GM21515 (cell line): ENCODE data around the gene GLIS1.

Source experiments
- ATAC-seq: cut with Tn5 transposase; IDR thresholded peaks from one replicate; pipeline ENCODE4 v1.9.1; 2021; ENCODE audit not compliant: unreplicated experiment

Gene GLIS1

DNA sequence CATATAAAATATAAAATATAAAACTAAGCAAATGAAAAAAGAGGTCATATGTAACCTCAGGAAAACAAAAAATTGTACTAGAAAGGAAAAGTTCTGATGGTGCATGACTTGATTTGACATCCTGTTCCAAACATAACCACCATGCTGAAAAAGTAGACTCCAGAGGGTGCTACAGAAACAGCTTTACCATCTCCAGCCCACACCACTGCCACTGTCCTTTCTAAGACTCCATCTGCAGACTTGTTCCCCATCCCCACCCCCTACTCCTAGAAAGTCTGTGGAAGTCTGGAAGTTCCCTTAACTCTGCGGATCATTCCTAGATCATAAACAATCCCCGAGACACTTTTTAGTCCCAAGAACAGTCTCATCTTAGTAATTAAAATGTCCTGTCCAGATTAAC is 20.5 kb downstream of the GLIS1 start:
- ATAC-seq: no peak

DNA sequence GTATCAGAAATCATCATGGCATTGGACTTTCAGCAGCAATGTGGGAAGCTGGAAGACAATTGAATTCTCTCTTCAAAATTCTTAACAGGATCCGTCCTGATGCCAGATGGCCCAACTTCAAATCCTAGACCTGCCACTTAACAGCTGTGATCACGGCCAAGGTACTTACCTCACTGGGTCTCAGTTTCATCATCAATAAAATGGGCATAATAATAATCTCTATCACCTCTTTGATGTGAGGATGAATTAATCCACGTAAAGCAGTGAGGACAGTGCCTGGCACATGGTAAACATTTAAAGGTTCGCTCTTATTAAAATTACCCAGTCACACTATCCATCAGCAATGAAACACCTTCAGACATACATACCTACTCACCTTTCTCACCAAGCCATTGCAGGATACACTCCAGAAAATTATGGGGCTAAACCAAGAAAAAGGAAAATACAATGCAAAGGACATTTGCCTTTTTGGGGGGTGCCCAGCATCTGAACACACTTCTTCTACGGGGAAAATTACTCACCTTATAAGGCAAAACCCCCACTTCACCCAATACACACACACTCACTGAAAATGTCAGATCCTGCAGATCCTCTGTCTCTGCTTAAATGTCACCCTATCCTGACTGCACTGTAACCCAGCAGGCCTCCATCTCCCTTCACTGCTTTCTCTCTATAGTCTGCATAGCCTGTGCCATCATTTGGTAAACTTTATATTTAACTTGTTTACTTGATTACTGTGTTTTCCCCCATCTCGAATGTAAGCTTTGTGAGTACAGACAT is 21.7 kb downstream of the GLIS1 start:
- ATAC-seq: no peak

DNA sequence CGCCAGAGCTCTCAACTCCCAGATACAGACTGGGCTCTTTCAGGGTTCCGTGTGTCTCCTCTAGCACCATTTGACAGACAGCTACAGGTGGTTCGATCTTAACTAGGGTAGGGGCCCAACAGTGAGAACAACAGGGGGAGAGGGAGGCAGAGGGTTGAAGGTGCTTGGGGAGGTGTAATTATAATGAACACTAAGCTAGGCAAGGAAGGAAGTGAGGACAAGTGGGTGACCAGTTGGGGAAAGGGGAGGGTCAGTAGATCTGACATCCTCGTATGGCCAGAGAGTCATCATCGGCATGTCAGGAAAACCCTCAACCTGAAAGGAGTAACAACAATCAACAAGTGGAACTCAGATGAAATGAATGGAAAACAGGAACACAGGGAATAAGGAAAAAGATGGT is 22.8 kb downstream of the GLIS1 start:
- no peak for ATAC-seq

DNA sequence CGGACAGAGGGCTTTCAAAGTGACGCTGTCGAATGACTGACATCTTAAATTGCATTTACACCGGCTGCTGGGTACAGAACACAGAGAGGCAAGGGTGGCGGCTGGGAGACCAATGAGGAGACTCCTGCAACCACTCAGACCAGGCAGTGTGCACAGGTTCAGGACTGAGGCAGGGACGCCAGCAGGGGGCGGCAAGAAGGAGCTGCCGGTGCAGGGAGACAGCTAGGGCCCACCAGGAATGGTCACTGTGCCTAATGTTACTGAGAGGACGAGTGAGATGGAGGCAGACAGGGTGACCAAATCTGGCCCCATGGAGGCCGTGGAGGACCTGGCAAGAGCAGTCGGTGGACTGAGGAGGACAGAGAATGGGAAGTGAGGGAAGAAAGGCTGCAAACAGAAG is 23.5 kb downstream of the GLIS1 start:
- ATAC-seq: no peak

DNA sequence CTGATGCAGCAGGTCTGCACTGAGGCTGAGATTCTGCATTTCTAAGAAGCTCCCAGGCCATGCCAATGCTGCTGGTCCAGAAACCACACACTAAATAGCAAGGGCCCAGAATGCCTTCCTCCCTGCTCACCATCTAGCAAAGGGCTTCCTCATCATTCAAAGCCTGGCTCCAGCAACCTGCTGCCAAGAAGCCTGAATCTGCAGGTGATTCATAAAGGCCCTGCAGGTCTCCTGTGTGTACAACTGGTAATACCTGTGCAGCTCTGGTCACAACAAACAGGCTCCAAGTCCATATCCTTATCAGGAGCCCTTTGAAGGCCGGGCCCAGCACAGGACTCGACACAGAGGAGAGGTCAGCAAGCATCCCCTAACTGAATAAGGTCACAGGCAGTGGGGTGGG is 26.7 kb downstream of the GLIS1 start:
- ATAC-seq: no peak

DNA sequence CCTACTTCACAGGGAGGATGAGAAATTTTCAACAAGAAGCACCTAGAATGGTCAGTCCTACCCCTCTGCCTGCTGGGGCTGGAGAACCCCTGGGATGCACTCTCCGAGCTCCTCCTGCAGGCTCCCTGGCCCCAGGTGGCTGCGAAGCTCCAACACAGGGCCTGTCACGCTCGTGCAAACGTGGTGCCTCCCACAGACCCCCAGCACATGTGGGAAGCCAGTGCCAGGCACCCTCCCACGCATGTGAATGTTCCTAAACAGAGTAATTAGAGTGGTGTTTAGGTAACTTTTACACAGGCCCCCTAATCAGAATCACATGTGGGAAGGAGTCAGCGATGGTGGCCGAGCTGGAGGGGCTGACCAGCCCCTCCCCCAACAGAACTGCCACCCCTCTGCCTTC is 28.4 kb downstream of the GLIS1 start:
- ATAC-seq: no peak

DNA sequence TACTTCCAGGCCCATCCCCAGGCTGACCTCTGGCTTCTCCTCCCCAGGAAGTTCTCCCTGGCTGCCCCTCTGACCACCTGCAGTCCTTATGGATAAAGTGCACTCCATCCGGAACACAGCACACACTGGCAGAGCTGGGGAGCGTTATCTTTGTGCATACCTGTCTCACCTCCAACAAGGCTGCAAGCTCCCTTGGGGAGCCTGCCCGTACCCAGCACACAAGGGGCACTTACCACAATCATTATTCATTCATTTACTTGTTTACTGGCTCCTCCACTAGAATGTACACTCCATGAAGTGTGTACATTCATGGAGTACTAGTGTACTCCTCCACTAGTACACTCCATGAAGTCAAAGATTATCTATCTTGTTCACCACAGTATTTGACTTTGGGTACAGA is 30.3 kb downstream of the GLIS1 start:
- no peak for ATAC-seq

DNA sequence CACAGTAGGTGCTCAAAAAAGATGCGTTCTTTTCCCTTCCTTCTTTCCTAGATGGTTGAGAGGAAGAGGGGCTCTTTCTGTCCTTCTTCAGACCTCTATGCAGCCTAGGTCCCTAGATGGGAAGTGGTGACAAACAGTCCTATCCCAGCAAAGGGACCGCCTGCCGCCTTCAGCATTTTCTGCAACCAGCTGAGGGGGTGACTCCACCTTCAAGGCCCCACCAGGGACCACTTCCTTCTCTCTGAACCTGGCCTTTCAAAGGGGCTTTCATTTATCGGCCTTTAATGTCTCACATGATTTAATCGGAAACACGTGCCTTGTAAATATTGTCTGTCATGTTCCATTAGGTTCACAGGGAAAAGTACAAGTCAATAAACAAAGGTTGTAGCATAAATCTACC is 32.6 kb downstream of the GLIS1 start:
- no peak for ATAC-seq

DNA sequence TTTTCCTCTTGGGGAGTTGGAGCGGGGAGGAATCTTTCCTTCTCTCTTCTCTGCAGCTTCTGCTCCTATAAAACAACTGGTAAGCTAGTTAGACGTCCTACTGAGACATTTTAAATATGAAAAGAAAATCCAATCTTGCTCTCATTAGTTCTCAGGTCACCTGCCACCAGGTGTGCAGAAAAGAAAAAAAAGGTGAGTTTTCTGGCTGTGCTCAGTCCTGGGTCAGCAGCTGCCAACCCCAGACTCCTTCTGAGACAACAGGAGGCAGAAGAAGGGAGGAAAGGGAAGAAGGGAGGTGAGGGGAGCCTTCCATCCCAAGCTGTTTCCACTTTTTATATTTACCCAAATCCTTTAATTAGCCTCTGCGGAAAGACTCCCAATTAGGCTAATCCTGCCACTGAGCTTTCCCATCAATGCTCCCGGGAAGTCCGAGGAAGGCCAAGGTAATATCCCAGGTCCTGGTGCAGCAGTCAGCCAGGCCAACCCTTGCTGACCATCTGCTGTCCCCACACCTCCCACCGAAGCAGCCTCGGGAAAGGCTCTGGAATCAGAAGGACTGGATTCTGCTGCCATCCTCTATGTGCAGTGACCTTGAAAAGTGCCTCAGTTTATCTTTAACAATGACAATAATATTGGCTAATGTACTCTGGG is 33.4 kb downstream of the GLIS1 start:
- no peak for ATAC-seq

DNA sequence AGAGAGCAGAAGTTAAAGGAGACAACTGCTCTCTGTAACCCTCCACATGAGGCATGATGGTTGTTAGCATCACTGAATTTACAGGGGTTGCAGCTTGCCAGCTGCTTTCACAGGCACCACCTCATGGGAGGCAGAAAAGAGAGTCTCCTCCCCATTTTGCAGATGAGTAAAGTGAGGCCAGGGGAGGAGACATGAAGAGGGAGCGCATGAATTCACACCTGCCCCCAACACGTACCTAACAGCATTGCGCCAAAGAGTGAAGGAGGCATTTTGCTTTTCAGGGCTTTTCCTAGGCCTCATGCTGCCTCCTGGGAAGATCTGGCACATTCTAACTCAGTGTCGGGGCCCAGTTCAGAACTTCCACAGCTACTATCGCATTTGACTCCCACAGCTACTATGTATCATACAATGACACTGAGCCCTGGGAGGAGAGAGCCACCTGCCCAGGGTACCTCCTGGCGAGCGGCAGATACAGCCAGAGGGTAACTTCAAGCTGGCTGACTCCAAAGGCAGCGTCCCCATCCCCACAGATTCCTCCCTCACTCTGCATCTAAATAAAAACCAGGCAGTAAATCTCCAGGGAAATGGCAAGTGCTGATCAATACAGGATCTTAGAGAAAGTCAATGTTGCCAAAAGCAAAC is 34.0 kb downstream of the GLIS1 start:
- no peak for ATAC-seq

DNA sequence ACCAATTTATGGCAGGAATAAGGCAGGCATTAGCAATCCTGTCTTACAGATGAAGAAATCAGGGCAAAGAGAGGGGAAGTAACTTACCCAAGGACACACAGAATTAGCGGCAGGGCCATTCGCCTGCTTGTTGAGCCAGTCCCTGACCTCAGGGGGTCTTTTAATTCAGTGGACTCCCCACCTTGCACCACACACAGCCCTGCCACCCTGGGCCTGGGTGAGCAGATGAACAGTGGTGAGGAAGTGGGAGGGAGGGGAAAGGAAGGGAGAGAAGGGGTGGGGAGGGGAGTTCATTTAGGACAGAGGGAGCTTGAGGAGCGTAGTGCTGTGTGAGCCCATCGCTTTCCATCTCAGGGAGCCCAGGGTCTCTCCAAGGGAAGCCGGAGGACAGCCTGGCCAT is 34.7 kb downstream of the GLIS1 start:
- no peak for ATAC-seq

DNA sequence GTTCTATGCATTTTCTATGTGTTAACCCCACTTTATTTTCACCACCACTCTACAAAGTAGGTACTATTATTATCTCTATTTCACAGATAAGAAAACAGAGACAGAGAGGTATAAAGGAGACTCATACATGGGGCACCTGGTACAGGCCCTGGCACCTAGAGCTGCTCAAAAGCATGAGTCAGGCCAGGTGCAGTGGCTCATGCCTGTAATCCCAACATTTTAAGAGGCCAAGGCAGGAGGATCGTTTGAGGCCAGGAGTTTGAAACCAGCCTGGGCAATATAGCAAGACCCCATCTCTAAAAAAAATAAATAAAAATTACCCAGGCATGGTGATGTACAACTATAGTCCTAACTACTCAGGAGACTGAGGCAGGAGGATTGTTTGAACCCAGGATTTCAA is 35.8 kb downstream of the GLIS1 start:
- ATAC-seq: no peak

GRCh38 chr1:53702341-53702740 is 36.6 kb downstream of the GLIS1 start:
- ATAC-seq: no peak

GRCh38 chr1:53700776-53701175 is 38.2 kb downstream of the GLIS1 start:
- no peak for ATAC-seq

- no peak for ATAC-seq
Measured at GRCh38 chr1:53699981-53700380, 39.0 kb downstream of the GLIS1 start.

DNA sequence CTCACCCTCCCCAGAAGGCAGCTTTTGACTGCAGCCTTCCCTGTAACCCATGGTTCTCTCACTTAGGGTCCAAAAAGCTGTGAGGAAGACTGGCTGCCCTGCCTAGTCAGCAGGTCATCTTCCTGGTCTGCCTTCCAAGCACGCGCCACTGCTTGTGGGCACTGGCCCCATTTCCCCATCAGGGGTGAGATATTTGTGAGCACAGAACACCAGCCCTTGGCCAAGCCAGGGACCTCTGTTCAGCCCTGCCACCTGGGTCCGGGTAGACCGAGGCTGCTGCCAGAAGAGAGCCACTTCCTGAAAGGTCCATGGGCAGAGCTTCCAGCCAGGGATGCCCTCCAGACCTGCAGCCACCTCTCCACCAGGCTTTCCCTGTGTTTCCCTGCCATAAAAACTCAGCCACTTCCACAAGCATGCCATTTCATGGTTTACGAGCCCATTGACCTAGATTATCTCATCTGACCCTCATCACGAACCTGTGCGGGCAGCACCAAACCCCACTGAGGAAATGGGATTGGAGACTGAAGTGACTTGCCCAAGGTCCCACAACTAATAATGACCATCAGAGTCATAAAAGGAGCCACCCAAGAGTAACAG is 40.5 kb downstream of the GLIS1 start:
- ATAC-seq: no peak

GRCh38 chr1:53697721-53698383 is 41.1 kb downstream of the GLIS1 start:
- no peak for ATAC-seq

DNA sequence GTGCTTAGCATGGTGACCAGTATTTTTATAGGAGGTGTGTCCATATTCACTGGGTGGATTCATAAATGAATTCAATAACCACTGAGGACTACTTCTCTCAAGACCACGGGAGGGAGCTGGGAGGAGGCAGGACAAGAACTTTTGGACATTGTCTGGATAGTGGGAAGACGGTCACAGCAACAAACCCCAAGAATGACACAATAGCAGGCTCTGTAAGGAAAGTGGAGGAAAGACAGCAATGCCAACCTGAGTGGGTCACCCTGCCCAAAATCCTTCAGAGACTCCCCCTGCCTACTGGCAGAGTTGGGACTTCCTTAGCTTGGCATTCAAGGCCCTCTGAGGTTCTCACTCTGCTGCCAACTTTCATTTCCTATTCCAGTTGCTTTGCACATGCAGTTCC is 42.0 kb downstream of the GLIS1 start:
- no peak for ATAC-seq

DNA sequence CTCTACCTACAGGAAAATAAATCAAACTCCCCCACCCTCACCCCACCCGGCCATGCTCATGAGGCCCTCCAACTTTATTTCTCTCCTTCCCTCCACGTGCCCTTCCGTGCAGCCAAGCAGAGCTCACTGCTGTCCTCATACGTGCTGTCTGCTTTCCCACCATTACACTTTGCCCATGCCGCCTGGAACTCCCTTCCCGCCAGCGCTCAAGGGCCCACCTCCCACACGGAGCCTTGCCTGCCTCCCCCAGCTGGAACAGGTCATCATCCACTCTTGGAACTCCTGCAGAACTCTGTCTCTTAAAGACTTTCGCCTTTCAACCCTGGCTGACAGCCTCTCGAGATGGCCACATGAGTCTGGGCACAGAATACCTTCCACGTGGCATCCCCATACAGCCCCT is 42.4 kb downstream of the GLIS1 start:
- ATAC-seq: no peak

GRCh38 chr1:53696051-53696450 is 42.9 kb downstream of the GLIS1 start:
- ATAC-seq: no peak

DNA sequence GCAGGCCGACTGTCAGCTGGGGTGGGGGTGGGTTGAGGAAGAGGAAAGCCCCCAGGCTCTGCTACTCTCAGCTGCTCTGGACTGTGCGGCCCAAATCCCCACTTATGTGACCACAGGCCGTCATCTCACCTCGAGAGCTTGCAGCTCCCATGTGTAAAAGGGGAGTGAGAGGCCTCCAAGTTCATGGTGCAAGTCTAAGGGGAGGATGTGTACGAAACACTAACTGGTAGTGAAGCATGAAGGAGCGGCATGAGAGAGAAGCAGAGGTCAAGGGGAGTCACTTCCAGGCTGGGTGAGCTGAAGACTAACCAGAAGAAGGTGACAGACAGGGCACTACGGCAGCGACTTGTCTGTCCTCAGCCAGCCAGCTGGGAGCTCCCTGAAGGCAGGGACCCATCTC is 43.8 kb downstream of the GLIS1 start:
- no peak for ATAC-seq

GRCh38 chr1:53694718-53695091 is 44.3 kb downstream of the GLIS1 start:
- ATAC-seq: no peak
